OCI-LY7 (cell line): ENCODE data around the gene GPATCH8. TPM values are rescaled to one million over a fixed set of nuclear protein-coding genes. Genes with fewer than 3 reads are reported as not detected.
A peak's percentile ranks its signal among the peaks of the same experiment; 100 is the strongest.

Experiments
- BruUV-seq: library from RNA; stranded (reverse); fragments of 400-500 nt; replicated peaks from 2 replicates; lab custom pipeline; 2021; lab: Mats Ljungman, UMichigan
- CTCF ChIA-PET: fragments of 300-600 bp; sonication (Branson Sonifier 250); formaldehyde crosslinking; loops from one replicate; lab custom pipeline; 2022; ENCODE audit warnings: antibody characterized with exemption; ENCODE audit not compliant: unreplicated experiment; lab: Charles Lee
- POLR2A ChIA-PET: fragments of 300-600 bp; sonication (Branson Sonifier 250); formaldehyde crosslinking; loops from one replicate; lab custom pipeline; 2022; ENCODE audit warnings: antibody characterized with exemption; lab: Charles Lee
- DNase-seq: peaks from one replicate; pipeline ENCODE4 v3.0.0-alpha.2; 2015; ENCODE audit warnings: low spot score
- H2AFZ ChIP-seq: fragments of 200-600 bp; sonication (generic), shearing (Covaris generic); 2 replicates; pipeline ENCODE4 v1.6.1; 2014; ENCODE audit warnings: mild to moderate bottlenecking, antibody characterized with exemption, low read length, moderate library complexity
- H3K27ac ChIP-seq: fragments of 200-600 bp; sonication (generic); 2 replicates; pipeline ENCODE4 v1.5.1; 2014; ENCODE audit warnings: mixed run types, low read depth, mild to moderate bottlenecking, moderate library complexity, low read length, inconsistent platforms; ENCODE audit not compliant: poor library complexity, severe bottlenecking
- H3K36me3 ChIP-seq: fragments of 200-600 bp; sonication (generic); 2 replicates; pipeline ENCODE4 v1.6.1; 2014; ENCODE audit warnings: mild to moderate bottlenecking, antibody characterized with exemption, low read length, moderate library complexity, mixed read lengths; ENCODE audit not compliant: insufficient read depth
- H3K4me1 ChIP-seq: fragments of 200-600 bp; sonication (generic); 2 replicates; pipeline ENCODE4 v1.5.1; 2014; ENCODE audit warnings: mild to moderate bottlenecking, low read length; ENCODE audit not compliant: insufficient read depth, poor library complexity, severe bottlenecking
- H3K4me2 ChIP-seq: fragments of 200-600 bp; sonication (generic); 2 replicates; pipeline ENCODE4 v1.6.1; 2014; ENCODE audit warnings: mild to moderate bottlenecking, low read length
- H3K4me3 ChIP-seq: fragments of 200-600 bp; sonication (generic); 2 replicates; pipeline ENCODE4 v1.5.1; 2014; ENCODE audit warnings: mild to moderate bottlenecking, low read depth, low read length; ENCODE audit not compliant: poor library complexity, severe bottlenecking
- H3K79me2 ChIP-seq: fragments of 200-600 bp; sonication (generic); 2 replicates; pipeline ENCODE4 v1.6.1; 2016; ENCODE audit warnings: low read depth, mild to moderate bottlenecking, low read length, moderate library complexity, mixed read lengths; ENCODE audit not compliant: insufficient read depth
- H3K9me2 ChIP-seq: fragments of 200-600 bp; sonication (generic); 2 replicates; pipeline ENCODE4 v1.6.1; 2016; ENCODE audit warnings: mild to moderate bottlenecking, low read length, mixed read lengths; ENCODE audit not compliant: insufficient read depth
- H3K9me3 ChIP-seq: fragments of 200-600 bp; sonication (generic); 2 replicates; pipeline ENCODE4 v1.6.1; 2014; ENCODE audit warnings: mild to moderate bottlenecking, mixed run types, low read length, mixed read lengths
- H4K20me1 ChIP-seq: fragments of 200-600 bp; sonication (generic); 2 replicates; pipeline ENCODE4 v1.6.1; 2014; ENCODE audit warnings: mild to moderate bottlenecking, antibody characterized with exemption, low read length, moderate library complexity, mixed read lengths; ENCODE audit not compliant: insufficient read depth
- CTCF ChIP-seq: fragments of 200-600 bp; sonication (generic); conservative IDR thresholded peaks from 2 replicates; pipeline ENCODE4 v1.5.1; 2014; ENCODE audit warnings: mild to moderate bottlenecking, antibody characterized with exemption, low read length, moderate library complexity, mixed read lengths
- EZH2phosphoT487 ChIP-seq: fragments of 200-600 bp; sonication (generic); IDR thresholded peaks from 2 replicates; pipeline ENCODE4 v1.6.1; 2018; ENCODE audit warnings: low read depth, borderline replicate concordance, mild to moderate bottlenecking, mixed run types, antibody characterized with exemption, low read length, moderate library complexity, mixed read lengths
- intact Hi-C: fragments of 100-400 bp; cut with micrococcal nuclease; formaldehyde crosslinking; loops from one replicate; pipeline ENCODE4 v1.10.0; 2022; ENCODE audit not compliant: unreplicated experiment
- total RNA-seq, 2 experiments: library from RNA; depleted of rRNA in 1 of 2; stranded (reverse); fragments of >200 nt in 1 of 2; shearing (Covaris generic) in 1 of 2; gene quantifications; 2 replicates each; pipeline ENCODE4 v1.2.3, GENCODE V29; 2014 to 2022

The GPATCH8 gene
- total RNA-seq, 2 experiments from 2014 or later = 24.7 to 61.1 TPM

DNA sequence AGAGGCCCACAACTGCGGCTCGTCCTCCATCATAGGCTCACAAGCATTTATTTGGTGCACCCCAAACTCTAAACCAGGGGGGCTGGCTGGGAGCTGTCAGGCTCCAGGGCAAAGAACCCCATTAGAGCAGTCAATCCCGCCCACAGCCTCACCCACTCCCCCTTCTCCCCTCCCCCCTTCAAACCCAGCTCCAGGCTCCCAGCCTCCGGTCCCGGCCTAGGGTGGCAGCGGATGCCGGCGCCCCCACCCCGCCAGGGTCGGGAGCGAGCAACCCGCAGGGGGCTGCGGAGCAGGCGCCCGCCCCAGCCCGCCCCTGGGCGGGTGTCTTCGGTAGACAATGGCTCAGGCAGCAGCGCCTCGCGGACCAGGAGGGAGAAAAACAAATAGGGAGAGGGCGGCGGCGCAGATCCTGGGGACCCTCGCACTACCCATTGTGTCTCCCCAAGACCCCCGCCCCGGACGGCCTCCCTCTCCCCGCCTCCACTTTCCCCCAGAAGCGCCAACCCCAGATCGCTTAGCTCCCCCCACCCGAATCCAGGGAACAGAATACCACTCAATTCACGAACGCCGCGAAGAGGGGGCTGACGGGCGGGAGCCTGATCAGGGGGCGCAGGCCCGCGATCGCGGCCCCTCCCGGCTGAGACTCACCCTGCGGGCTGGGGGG is 140.1 kb downstream of the GPATCH8 start:
- CTCF ChIA-PET = no interaction called here

GRCh38 chr17:44362459-44362948 is 140.7 kb downstream of the GPATCH8 start:
- H3K79me2 ChIP-seq = no peaks in the 10 kb centered on the region
- CTCF ChIA-PET = no interaction called here
- H2AFZ ChIP-seq = no peak overlapping the region
- H3K4me2 ChIP-seq = peak overlapping the region; percentile 89
- H4K20me1 ChIP-seq = no peaks in the 10 kb centered on the region
- intact Hi-C loops = no loop called here
- H3K27ac ChIP-seq = no peak overlapping the region
- TF ChIP-seq EZH2phosphoT487 (no peak), CTCF (no peak)
- no peaks in the 10 kb centered on the region for H3K9me2 ChIP-seq
- H3K36me3 ChIP-seq = no peaks in the 10 kb centered on the region
- H3K9me3 ChIP-seq = no peaks in the 10 kb centered on the region
- POLR2A ChIA-PET = interaction anchor here (1.3 kb wide), 1 partner anchor 15 kb away, joined by 4 read pairs; no protein-coding TSS in a partner anchor
- H3K4me1 ChIP-seq = peaks cover 52% of the 10 kb centered on the region
- no peak for DNase-seq
- no TSS peak for BruUV-seq
- peak overlapping the region; percentile 77 for H3K4me3 ChIP-seq

More for the DNA sequence above, 140.1 kb downstream of the GPATCH8 start:
- TF ChIP-seq CTCF (no peak), EZH2phosphoT487 (no peak)
- no TSS peak for BruUV-seq
- DNase-seq = peak; percentile 59
- Histone ChIP-seq H3K4me1 (peaks cover 49% of the 10 kb centered on the region), H3K9me2 (no peaks in the 10 kb centered on the region), H3K4me2 (peak overlapping the region; percentile 89), H3K9me3 (no peaks in the 10 kb centered on the region), H3K27ac (no peak overlapping the region), H2AFZ (peak overlapping the region; percentile 83), H3K4me3 (peak overlapping the region; percentile 77), H3K36me3 (no peaks in the 10 kb centered on the region), H4K20me1 (no peaks in the 10 kb centered on the region), H3K79me2 (no peaks in the 10 kb centered on the region)
- POLR2A ChIA-PET = interaction anchor here (0.6 to 1.3 kb wide), 3 partner anchors 15 to 180 kb away, joined by 3 to 4 read pairs (median 3); no protein-coding TSS in a partner anchor
- intact Hi-C loops = no loop called here
